Panc1 (cell line): ENCODE measurements around the gene CCDC80. TPM values are rescaled to one million over a fixed set of nuclear protein-coding genes. Genes with fewer than 3 reads are reported as not detected.

ENCODE experiments used
- ATAC-seq: fragments of 200-7000 bp; cut with Tn5 transposase; 2 replicates; pipeline ENCODE4 v1.9.1; 2020; ENCODE audit warnings: mild to moderate bottlenecking, moderate library complexity
- BruUV-seq: library from RNA; stranded (reverse); fragments of 400-500 nt; replicated peaks from 2 replicates; lab custom pipeline; 2021; lab: Mats Ljungman, UMichigan
- CTCF ChIA-PET: fragments of 300-600 bp; sonication (Branson Sonifier 250); formaldehyde crosslinking; loops from one replicate; lab custom pipeline; 2022; ENCODE audit warnings: antibody characterized with exemption; lab: Charles Lee
- POLR2A ChIA-PET: fragments of 300-600 bp; sonication (Branson Sonifier 250); formaldehyde crosslinking; loops from one replicate; lab custom pipeline; 2022; ENCODE audit warnings: antibody characterized with exemption; lab: Charles Lee
- DNase-seq: peaks from one replicate; pipeline ENCODE4 v3.0.0-alpha.2; 2010; ENCODE audit warnings: low read depth, low spot score
- H3K27ac ChIP-seq: 2 replicates; pipeline ENCODE4 v1.5.1; 2011; ENCODE audit warnings: mild to moderate bottlenecking, low read length, inconsistent platforms
- H3K27me3 ChIP-seq: fragments of 200-500 bp; sonication (Bioruptor generic); 2 replicates; pipeline ENCODE4 v1.6.0; 2014; ENCODE audit warnings: low read length, inconsistent platforms; ENCODE audit not compliant: control insufficient read depth, insufficient read depth
- H3K36me3 ChIP-seq: fragments of 200-500 bp; sonication (Bioruptor generic); 2 replicates; pipeline ENCODE4 v1.5.1; 2014; ENCODE audit warnings: inconsistent platforms, mild to moderate bottlenecking, low read length, moderate library complexity; ENCODE audit not compliant: control insufficient read depth, insufficient read depth
- H3K4me1 ChIP-seq: 2 replicates; pipeline ENCODE4 v1.5.1; 2011; ENCODE audit warnings: inconsistent platforms, mild to moderate bottlenecking, low read length, moderate library complexity; ENCODE audit not compliant: control insufficient read depth, insufficient read depth
- H3K4me3 ChIP-seq, 2 experiments: 2 replicates each; pipeline ENCODE4 v1.5.1; 2011 to 2012; ENCODE audit warnings: low read depth in 2 of 2, low read length in 2 of 2, mild to moderate bottlenecking in 2 of 2, inconsistent platforms in 1 of 2, moderate library complexity in 1 of 2
- H3K9me3 ChIP-seq: fragments of 200-500 bp; sonication (Bioruptor generic); 2 replicates; pipeline ENCODE4 v1.5.1; 2014; ENCODE audit warnings: low read depth, mild to moderate bottlenecking, inconsistent platforms, low read length, moderate library complexity; ENCODE audit not compliant: control insufficient read depth, insufficient read depth
- POLR2AphosphoS5 ChIP-seq: IDR thresholded peaks from 2 replicates; pipeline ENCODE4 v1.6.1; 2012; ENCODE audit warnings: mild to moderate bottlenecking, low read depth, low read length, moderate library complexity
- SIN3A ChIP-seq: IDR thresholded peaks from 2 replicates; pipeline ENCODE4 v1.6.1; 2012; ENCODE audit warnings: low read depth, mild to moderate bottlenecking, low read length, moderate library complexity, borderline replicate concordance; ENCODE audit not compliant: insufficient read depth
- TCF7L2 ChIP-seq: IDR thresholded peaks from 2 replicates; pipeline ENCODE4 v1.6.1; 2011; ENCODE audit warnings: mild to moderate bottlenecking, low read depth, low read length, inconsistent platforms
- in situ Hi-C: cut with HindIII; loops from 2 replicates; pipeline ENCODE4 v1.10.0; 2016; ENCODE audit warnings: low sequenced_read_pairs, low pct_unique_long_range_greater_than_20kb
- intact Hi-C: fragments of 100-400 bp; cut with micrococcal nuclease; formaldehyde crosslinking; loops from one replicate; pipeline ENCODE4 v1.10.0; 2022; ENCODE audit not compliant: unreplicated experiment
- total RNA-seq: library from RNA; stranded (reverse); gene quantifications from one replicate; pipeline ENCODE4 v1.2.1, GENCODE V29; 2021; ENCODE audit not compliant: unreplicated experiment
- TF ChIP-seq, protein P1 (sequence below), 2 experiments: IDR thresholded peaks; 2 replicates each; pipeline ENCODE4 v1.6.1; 2011 to 2012; ENCODE audit warnings: low read depth in 2 of 2, control low read depth in 1 of 2, low read length in 1 of 2, mild to moderate bottlenecking in 1 of 2, moderate library complexity in 1 of 2; ENCODE audit not compliant: insufficient read depth in 1 of 2
- TF ChIP-seq, protein P2 (sequence below): fragments of 450-650 bp; IDR thresholded peaks from 2 replicates; pipeline ENCODE4 v1.5.1; 2017; ENCODE audit warnings: mild to moderate bottlenecking

CCDC80 gene
- total RNA-seq, 1 experiment from 2014 or later, result 0.64 TPM

DNA sequence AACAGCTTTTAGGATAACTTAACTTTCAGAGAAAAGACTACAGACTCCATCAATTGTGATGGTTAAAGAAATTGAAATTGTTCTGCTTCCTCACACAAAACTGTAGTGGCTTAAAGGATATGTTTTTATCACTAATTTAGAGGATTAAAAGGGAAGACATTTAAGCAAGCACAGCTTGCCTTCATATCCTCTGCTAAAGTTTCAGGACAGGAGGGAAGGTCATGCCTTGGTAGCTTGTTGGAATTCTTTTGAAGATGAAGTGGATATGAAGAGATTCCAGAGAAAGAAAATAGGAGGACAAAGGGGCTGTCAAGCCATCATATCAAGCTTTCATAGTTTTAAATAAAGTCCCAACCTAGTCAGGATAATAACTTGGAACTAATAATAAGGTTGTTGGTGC, 33.1 kb downstream of the CCDC80 start:
- no peaks in the 10 kb centered on the region for H3K9me3 ChIP-seq
- POLR2A ChIA-PET, result no interaction called here
- no peaks in the 10 kb centered on the region for H3K36me3 ChIP-seq
- no peak for DNase-seq
- intact Hi-C loops (no loop called here), in situ Hi-C loops (no loop called here)
- BruUV-seq, result no TSS peak
- H3K4me3 ChIP-seq, result no peak overlapping the region
- CTCF ChIA-PET, result no interaction called here
- no peaks in the 10 kb centered on the region for H3K4me1 ChIP-seq
- no peak for ATAC-seq
- TF ChIP-seq, protein P1, sequence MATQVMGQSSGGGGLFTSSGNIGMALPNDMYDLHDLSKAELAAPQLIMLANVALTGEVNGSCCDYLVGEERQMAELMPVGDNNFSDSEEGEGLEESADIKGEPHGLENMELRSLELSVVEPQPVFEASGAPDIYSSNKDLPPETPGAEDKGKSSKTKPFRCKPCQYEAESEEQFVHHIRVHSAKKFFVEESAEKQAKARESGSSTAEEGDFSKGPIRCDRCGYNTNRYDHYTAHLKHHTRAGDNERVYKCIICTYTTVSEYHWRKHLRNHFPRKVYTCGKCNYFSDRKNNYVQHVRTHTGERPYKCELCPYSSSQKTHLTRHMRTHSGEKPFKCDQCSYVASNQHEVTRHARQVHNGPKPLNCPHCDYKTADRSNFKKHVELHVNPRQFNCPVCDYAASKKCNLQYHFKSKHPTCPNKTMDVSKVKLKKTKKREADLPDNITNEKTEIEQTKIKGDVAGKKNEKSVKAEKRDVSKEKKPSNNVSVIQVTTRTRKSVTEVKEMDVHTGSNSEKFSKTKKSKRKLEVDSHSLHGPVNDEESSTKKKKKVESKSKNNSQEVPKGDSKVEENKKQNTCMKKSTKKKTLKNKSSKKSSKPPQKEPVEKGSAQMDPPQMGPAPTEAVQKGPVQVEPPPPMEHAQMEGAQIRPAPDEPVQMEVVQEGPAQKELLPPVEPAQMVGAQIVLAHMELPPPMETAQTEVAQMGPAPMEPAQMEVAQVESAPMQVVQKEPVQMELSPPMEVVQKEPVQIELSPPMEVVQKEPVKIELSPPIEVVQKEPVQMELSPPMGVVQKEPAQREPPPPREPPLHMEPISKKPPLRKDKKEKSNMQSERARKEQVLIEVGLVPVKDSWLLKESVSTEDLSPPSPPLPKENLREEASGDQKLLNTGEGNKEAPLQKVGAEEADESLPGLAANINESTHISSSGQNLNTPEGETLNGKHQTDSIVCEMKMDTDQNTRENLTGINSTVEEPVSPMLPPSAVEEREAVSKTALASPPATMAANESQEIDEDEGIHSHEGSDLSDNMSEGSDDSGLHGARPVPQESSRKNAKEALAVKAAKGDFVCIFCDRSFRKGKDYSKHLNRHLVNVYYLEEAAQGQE (IDR thresholded peaks at IDR 0.05; ENCODE audit: insufficient read depth in 1 of 2, low read depth in 2 of 2, low read length in 1 of 2), result no peak
- TF ChIP-seq POLR2AphosphoS5 (no peak), TCF7L2 (no peak), SIN3A (no peak)
- TF ChIP-seq, protein P2, sequence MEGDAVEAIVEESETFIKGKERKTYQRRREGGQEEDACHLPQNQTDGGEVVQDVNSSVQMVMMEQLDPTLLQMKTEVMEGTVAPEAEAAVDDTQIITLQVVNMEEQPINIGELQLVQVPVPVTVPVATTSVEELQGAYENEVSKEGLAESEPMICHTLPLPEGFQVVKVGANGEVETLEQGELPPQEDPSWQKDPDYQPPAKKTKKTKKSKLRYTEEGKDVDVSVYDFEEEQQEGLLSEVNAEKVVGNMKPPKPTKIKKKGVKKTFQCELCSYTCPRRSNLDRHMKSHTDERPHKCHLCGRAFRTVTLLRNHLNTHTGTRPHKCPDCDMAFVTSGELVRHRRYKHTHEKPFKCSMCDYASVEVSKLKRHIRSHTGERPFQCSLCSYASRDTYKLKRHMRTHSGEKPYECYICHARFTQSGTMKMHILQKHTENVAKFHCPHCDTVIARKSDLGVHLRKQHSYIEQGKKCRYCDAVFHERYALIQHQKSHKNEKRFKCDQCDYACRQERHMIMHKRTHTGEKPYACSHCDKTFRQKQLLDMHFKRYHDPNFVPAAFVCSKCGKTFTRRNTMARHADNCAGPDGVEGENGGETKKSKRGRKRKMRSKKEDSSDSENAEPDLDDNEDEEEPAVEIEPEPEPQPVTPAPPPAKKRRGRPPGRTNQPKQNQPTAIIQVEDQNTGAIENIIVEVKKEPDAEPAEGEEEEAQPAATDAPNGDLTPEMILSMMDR, result no peak
- no peak overlapping the region for H3K27ac ChIP-seq
- peaks cover 8% of the 10 kb centered on the region; the same call in 1 of the 2 replicates for H3K27me3 ChIP-seq

DNA sequence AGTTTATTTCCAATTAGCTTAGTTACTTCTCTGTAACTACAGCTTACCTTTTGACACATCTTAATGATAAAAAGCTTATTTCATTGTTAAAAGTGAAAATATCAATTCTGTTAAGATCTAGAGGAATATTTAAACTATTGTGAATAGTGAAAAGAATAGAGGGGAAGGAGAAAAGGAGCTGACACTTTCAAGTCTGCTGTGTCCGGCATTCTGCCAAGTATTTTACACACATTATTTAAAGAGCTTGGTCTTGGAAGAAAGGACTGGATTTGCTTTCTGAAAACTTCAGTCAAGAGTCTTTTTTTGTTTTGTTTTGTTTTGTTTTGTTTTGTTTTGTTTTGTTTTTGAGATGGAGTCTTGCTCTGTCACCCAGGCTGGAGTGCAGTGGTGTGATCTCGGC, 34.8 kb downstream of the CCDC80 start:
- intact Hi-C loops (no loop called here), in situ Hi-C loops (no loop called here)
- Histone ChIP-seq H3K27ac (no peak overlapping the region), H3K4me3 (no peak overlapping the region), H3K9me3 (no peaks in the 10 kb centered on the region), H3K4me1 (no peaks in the 10 kb centered on the region), H3K27me3 (peaks cover 5% of the 10 kb centered on the region; the same call in 1 of the 2 replicates), H3K36me3 (no peaks in the 10 kb centered on the region)
- no TSS peak for BruUV-seq
- ATAC-seq, result no peak
- CTCF ChIA-PET, result interaction anchor here (0.9 kb wide), 1 partner anchor 24 kb away, joined by 3 read pairs; no protein-coding TSS in a partner anchor
- no peak for TF ChIP-seq SIN3A
- TF ChIP-seq TCF7L2, result no peak
- TF ChIP-seq, protein P2, result no peak
- TF ChIP-seq, protein P1 (IDR thresholded peaks at IDR 0.05; ENCODE audit: insufficient read depth in 1 of 2, low read depth in 2 of 2, low read length in 1 of 2), result no peak
- TF ChIP-seq POLR2AphosphoS5, result no peak
- POLR2A ChIA-PET, result interaction anchor here (0.6 kb wide), 1 partner anchor 128 kb away, joined by 3 read pairs; no protein-coding TSS in a partner anchor
- no peak for DNase-seq
